ENCODE data around the gene PTPRT.

GRCh38 chr20:43229696-43230095, 40.0 kb upstream of the PTPRT start:
- TF ChIP-seq EP300 (IDR thresholded peaks at IDR 0.05) (no peak), POLR2A (IDR thresholded peaks at IDR 0.05) (no peak), POLR2AphosphoS5 (IDR thresholded peaks at IDR 0.05) (no peak)
- TF ChIP-seq, protein P1, sequence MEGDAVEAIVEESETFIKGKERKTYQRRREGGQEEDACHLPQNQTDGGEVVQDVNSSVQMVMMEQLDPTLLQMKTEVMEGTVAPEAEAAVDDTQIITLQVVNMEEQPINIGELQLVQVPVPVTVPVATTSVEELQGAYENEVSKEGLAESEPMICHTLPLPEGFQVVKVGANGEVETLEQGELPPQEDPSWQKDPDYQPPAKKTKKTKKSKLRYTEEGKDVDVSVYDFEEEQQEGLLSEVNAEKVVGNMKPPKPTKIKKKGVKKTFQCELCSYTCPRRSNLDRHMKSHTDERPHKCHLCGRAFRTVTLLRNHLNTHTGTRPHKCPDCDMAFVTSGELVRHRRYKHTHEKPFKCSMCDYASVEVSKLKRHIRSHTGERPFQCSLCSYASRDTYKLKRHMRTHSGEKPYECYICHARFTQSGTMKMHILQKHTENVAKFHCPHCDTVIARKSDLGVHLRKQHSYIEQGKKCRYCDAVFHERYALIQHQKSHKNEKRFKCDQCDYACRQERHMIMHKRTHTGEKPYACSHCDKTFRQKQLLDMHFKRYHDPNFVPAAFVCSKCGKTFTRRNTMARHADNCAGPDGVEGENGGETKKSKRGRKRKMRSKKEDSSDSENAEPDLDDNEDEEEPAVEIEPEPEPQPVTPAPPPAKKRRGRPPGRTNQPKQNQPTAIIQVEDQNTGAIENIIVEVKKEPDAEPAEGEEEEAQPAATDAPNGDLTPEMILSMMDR (IDR thresholded peaks at IDR 0.05), result no peak
